ENCODE data around the gene MBTPS1. TPM values are rescaled to one million over a fixed set of nuclear protein-coding genes. Genes with fewer than 3 reads are reported as not detected.
"Not testable (repeated sequence)": the region's sequence is repeated elsewhere in the genome, so short reads cannot be mapped to it uniquely, and the experiment has no call there.

The MBTPS1 gene
- total RNA-seq, 1 donor from 2014 or later, result 76.6 TPM

DNA sequence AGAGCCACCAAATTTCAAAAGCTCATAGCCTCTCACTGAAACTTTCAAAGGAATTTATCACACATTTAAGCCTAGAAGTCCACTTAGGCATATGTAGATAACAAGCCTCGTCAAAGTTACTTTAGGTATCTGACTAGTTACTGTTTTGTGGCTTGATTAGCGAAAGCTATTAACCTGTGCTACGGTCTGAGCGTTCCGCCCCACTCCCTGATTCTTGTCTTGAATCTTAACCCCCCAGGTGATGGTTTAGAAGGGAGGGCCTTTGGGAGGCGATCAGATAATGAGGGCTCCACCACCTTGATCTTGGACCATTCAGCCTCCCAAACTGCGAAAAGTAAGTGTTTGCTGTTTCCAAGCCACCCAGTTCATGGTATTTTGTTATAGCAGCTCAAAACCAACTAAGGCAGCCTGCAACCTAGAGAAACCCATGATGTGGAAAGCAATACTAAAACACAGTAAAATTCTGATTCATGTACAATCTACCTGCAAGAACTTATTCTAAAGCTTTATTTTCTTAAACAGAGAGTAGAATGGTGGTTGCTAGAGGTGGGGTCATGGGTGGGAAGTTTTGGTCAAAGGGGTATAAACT, 21.1 kb upstream of the MBTPS1 start:
- FAIRE-seq, result no peak

DNA sequence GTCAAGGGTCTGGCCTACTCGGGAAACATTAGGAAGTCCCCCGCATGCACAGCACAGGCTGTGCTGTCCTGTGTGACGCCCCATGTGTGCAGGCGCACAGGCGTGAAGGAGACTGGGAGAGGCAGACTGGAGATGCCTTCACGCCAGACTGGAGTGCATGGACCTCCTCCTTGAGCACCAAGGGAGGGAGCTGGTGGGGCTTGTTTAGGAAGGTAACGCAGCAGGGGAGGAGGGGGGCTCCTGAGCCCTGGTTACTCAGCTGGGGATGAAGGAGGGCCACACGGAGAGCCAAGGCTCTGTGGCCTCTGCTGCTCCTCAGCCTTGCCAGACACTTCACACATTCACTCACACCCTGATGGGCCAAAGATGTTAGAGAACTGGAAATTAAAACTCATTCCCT, 20.5 kb upstream of the MBTPS1 start:
- no peak for FAIRE-seq
- DNase-seq (ENCODE audit: low spot score in 2 of 2), result no peak

More for the DNA sequence above, 21.1 kb upstream of the MBTPS1 start:
- no peak for DNase-seq (ENCODE audit: low spot score in 2 of 2)

DNA sequence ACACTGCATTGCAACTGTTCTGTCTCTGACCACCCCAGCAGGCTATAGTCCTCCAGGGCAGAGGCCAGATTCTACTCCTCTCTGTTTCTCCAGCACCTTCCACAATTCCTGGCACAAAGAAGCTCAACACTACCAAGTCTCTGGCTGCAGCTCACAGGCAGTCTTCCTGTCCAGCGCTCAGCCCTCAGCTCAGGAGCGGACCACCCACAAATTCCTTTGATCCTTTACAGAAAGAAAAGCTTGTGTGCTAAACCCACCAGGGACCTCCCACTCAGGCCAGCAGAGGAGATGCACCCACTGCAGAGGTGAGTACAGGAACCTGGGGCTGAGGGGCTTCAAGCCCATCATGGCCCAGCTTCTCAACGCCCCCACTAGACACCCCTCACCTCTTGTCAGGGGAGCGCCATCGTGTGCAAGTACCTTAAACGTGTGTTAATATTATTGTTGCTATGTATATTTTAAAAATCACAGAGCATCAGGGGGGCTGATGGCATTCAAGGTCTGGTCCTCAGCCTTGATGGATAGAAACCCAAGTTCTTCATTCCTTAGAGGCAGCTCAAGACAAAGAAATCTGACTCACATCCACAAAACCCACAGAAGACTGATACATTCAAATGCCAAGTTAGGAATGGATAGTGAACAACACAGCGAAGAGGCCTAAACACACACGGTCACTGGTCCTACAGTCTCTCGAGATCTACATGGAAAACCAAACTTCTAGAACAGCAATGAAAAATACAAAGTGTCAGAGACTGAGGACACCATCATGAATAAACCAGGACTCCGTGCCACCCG, 19.8 kb upstream of the MBTPS1 start:
- FAIRE-seq, result no peak
- DNase-seq (ENCODE audit: low spot score in 2 of 2), result no peak

DNA sequence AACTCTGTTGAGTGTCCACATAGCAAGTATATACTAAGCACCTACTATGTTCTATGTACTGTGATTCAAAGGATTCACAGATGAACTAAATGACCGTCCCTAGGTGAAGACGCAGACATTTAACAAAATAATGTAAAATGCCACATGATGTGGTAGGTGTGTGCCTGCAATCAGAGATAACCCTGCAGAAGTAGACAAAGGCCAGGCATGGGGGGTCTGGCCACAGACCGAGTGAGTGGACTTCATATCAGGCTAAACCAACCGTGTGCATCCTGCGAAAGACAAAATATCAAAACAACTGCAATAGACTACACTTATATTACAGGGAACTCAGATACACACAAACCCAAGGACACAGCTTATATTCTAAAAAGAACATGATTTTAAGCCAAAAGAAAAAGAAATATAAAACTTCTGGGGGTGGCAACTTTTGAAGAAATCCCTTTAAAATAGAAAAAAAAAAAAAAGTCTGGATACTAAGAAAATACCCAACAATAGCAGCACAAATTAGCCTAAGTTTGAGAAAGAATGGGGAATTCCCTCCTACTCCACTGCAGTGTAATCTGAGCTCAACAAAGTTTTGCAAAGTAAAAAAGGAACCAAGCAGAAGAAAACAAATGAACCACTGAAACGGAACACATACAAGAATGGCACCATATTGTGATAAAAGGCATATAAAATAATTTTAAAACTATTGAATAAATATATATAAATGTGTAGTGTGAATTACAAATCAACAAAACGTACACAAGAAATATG, 16.0 kb upstream of the MBTPS1 start:
- FAIRE-seq, result no peak
- DNase-seq (ENCODE audit: low spot score in 2 of 2), result no peak

DNA sequence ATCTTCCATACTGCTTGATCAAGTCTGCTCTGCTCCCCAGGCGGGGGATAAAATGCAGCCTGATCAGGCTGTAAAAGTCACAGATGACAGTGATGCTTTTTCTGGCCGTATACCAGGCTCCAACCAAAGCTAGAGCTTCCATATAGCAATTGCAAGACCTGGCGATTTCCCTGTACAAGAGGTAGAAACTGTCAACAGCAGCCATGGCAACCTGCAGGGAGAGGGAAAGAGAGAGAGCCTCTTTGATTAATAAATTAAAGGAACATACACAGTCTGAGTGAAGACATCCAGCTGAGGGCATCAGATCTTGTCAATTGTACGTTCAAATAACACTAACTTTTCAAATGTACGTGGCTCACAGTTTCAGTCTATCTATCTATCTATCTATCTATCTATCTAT, 14.4 kb upstream of the MBTPS1 start:
- FAIRE-seq, result no peak
- no peak for DNase-seq (ENCODE audit: low spot score in 2 of 2)

DNA sequence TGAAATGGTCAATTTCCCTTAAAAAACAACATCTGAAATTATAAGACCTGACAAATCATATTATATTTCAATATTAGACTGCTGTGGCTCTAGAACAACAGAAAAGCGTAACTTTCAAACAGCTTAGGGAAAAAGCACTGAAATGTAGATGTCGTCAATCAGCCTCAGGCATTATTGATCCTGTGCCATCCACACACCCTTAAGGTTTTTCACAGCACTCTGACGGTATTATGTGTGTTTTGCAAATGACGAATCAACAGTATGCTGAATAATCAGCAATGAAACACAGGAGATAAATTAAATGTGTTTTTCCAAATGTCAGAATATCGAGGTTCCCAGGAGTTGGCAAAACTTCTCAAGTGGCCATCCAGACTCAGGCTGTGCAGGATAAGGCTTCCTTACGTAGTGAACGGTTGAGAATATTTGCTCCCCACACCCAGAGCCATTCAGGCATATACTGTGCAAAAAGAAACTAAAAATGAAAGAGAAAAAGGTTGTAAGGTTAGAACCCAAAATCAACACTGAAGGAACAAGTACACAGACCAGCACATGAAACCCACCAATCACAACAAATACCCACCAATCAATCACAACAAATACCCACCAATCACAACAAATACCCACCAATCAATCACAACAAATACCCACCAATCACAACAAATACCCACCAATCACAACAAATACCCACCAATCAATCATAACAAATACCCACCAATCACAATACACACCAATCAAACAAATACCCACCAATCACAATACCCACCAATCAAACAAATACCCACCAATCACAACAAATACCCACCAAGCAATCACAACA, 7.7 kb upstream of the MBTPS1 start:
- FAIRE-seq, result no peak
- DNase-seq (ENCODE audit: low spot score in 2 of 2), result no peak

DNA sequence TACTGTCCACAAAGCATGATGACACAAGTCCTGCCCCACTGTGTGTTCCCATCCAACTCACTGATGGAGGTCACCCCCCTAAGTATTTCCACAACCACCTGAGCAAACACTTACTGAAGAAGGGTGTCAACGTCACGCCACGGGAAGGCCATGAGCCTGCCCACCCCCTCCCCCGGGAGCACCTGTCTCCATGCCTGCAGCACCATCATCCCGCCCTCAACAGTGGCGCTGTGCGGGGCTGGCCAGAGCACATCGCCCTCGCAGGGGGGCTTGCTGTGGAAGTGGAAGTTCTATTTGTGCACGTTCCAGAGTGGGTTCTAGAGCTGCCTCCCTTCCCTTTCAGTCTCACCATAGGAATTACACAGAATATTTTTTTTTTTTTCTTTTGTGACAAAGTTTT, 4.3 kb upstream of the MBTPS1 start:
- FAIRE-seq (no peak), DNase-seq (ENCODE audit: low spot score in 2 of 2) (no peak)

DNA sequence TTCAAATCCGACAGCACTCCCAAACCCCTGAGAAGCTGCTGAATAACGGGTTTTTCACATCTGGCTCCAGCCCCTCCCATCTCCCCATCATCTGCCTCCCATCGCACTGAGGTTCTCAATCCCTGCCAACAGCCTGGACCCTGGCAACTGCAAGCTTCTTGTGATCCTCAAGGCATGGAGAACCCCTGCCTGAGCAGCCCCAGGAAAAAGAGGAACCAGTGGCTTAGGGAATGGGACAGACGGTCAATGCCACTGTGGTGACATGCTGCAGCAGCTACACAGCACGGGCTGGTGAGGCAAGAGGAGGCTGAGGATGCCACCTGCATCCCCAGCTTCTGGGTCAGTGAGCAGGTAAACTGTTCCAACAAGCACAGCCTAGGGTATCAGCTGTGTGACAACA, 3.3 kb upstream of the MBTPS1 start:
- FAIRE-seq, result no peak
- DNase-seq (ENCODE audit: low spot score in 2 of 2), result no peak

DNA sequence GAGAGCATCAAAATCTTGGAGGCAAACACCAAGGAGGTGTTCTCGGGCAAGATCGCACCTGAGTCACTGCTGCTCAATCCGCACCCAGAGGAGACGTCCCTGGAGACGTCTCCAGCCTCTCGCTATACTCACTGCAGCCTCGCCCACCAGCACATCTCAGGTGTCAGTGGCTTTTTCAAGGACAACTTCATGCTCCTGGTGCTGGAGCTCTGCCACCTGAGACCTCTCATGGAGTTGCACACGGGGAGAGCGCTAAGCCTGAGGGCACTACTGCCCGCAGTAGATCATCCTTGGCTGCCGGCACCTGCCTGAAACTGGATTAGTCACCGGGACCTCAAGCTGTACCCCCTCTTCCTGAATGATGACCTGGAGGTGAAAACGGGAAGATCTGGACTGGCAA, 2.6 kb upstream of the MBTPS1 start:
- FAIRE-seq (no peak), DNase-seq (ENCODE audit: low spot score in 2 of 2) (no peak)

DNA sequence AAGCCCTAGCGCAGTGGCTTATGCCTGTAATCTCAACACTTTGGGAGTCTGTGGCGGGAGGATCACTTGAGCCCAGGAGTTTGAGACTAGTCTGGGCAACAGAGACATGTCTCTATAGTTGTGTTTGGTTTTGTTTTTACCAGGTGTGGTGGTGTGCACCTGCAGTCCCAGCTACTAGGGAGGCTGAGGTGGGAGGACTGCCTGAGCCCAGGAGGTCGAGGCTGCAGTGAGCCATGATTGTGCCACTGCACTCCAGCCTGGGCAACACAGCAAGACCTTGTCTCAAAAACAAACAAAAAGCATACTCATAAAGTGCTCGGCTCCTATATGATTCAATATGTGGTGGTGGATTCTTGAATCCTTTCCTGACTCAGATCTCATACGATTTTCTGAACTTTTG, 1.6 kb upstream of the MBTPS1 start:
- DNase-seq (ENCODE audit: low spot score in 2 of 2); FAIRE-seq: not testable (repeated sequence)

DNA sequence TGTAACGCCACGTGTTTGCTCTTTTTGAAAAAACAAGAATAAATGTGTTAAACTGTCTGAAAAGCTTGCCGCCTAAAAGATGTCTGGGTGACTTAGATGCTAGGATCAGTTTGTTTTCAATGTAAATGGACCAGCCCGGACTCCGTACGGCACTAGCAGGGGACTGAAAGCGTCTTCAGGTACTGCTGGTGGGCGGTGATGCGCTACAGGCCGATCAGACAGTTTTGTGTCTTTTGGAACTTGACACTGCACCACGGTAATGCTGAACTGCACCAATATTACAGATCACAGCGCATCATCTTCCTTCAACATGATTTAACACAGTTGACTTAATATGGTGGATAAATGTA, 727 bp upstream of the MBTPS1 start:
- FAIRE-seq, result no peak
- peak; percentile 35 to 38 for DNase-seq (ENCODE audit: low spot score in 2 of 2)

DNA sequence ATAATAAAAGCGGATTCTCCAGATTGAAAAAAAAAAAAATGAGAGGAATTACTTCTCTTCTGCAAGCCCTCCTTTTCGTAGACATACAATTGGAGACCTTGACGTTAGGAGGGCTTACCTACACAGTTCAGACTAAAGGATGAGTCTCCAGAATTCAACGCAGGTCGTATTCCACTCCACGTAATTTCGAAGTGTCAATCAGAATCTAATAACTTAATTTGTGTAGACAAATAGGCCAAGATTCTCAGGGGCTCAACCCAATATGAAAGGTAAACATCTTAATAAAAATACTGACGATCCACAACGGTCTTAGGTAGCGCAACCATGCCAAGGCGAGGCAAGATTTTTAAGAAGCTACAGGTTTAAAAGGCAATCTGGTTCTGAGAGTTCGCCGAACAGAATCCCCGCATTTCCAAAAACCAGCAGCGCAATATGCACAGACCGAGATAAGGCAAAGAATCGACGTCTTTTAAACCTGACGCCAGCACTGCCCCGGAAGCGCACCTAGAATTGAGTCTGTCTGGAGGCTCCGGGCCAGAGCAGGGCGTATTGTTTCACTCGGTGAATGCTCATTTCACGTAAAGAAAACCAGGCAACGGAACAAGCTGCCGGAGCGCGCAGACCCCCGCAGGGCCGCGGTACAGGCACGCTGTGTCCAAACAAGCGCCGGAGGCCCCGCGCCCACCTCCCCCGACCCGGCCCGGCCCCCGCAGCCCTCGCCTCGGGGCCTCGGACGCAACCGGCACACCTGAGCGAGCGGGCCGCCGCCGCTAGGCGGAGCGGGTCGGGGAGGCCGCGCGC, 623 bp downstream of the MBTPS1 start:
- no peak for DNase-seq (ENCODE audit: low spot score in 2 of 2)

DNA sequence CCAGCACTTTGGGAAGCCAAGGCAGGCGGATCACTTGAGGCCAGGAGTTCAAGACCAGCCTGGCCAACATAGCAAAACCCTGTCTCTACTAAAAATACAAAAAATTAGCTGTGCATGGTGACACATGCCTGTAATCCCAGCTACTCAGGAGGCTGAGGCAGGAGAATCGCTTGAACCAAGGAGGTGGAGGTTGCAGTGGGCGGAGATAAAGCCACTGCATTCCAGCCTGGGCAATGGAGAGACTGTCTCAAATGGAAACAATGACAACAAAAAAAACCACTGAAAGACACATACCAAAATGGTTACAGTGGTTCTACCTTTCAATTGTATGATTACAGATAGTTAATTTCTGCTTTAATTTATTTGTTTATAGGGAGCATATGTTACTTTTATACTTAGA, 4.8 kb downstream of the MBTPS1 start:
- not testable (repeated sequence) for DNase-seq (ENCODE audit: low spot score in 2 of 2); FAIRE-seq

More for the DNA sequence above, 623 bp downstream of the MBTPS1 start:
- no peak for FAIRE-seq

DNA sequence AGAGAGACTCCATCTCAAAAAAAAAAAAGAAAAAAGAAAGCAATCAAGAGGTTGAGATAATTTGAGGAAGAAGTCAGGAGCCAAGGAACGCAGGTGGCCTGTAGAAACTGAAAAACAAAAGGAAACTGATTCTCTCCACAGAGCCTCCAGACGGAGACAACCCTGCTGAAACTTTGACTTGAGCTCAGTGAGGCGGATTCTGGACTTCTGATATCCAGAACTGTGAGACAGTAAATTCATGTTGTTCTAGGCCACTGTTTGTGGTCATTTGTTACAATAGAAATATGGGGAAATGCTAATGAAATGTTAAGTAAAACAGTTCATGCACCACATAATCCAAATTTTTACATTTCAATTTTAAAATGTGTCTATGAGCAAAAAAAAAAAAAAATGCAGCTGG, 5.2 kb downstream of the MBTPS1 start:
- DNase-seq (ENCODE audit: low spot score in 2 of 2), result no peak
- FAIRE-seq, result no peak

DNA sequence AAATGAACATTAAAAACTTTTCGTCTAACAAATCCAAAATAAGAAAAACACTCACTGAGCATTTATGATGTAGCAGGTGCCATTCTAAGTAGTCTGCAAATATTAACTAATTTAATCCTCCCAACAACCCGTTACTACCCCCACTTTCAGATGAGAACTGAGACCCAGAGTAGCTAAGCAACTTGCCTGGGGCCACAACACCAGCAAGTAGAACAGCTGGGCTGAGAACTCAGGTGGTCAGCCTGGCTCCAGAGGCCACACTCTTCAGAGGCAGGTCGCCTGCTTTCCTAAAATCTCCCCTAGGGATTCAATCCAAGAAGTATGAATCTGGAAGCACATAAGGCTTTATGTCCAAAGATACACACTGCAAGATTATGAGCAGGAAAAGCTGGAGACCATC, 6.2 kb downstream of the MBTPS1 start:
- no peak for DNase-seq (ENCODE audit: low spot score in 2 of 2)
- FAIRE-seq, result no peak

DNA sequence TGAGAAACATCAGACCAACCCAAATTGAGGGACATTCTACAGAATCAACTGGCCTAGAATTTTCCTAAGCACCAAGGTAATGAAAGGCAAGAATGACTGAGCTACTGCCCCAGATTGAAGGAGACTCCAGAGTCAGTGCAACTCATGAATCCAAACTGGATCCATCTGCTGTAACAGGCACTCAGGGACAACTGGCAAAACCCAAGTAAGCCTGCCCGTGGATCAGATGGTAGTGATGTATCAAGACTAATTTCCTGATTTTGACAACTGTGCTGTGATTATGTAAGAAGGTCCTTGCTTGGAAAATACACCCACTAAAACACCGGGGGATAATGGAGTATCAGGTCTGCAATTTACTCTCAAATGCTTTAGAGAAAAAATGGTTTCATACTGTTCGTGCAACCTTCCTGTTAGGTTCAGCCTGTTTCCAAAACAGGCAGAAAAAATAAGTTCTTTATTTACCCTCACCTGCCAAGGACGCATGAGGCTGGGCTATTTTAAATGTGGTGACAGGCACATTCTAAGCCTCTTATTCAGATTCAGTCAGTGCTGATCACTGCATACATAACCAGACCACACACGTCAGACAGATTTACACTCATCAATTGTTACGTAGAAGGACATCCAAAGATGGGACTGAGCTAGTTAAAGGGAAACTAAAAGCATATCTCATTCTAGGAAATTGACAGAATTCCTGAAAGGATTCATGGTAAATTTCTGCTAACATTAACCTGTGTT, 7.0 kb downstream of the MBTPS1 start:
- FAIRE-seq, result no peak
- DNase-seq (ENCODE audit: low spot score in 2 of 2), result no peak

DNA sequence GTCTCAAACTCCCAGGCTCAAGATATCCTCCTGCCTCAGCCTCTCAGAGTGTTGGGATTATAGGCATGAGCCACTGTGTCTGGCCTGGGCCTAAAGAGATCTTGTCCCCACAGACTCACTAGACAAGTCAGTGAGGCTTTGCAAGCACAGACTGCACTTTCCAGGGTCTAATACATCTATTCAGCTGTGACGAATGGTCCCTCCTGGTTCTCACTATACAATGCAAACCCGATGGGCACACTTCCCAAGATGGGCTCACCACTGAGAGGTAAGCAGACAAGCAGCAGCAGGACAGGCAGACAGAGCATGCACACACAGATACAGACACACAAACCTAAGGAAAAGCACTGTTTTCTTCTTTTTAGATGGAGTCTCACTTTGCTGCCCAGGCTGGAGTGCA, 8.8 kb downstream of the MBTPS1 start:
- DNase-seq (ENCODE audit: low spot score in 2 of 2) (no peak), FAIRE-seq (no peak)

DNA sequence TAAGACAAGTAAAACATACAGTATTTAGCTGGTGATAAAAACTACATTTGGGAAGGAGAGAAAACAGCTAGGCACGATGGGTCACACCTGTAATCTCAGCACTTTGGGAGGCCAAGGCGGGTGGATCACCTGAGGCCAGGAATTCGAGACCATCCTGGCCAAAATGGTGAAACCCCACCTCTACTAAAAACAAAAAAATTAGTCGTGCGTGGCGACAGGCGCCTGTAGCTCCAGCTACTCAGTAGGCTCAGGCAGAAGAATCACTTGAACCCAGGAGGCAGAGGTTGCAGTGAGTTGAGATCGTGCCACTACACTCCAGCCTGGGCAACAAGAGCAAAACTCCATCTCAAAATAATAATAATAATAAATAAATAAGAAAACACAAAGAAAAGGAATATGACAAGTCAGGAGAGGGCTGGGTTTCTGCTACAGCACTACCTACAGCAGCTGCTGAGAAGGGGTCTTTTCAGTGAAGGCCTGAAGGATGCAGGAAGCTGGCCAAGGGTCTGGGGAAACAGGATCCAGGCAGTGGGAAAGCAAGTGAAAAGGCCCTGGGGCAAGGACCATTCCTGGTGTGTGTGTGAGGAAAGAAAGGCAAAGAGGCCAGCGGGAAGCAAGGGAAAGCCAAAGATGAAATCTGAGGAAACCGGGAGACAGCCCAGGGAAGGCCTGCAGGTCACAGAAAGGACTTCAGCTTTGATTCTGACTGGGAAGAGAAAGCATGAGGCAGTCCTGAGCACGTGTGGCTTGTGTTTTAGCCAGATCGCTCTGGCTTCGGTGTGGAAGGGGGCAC, 10.6 kb downstream of the MBTPS1 start:
- no peak for DNase-seq (ENCODE audit: low spot score in 2 of 2)
- FAIRE-seq, result no peak

Data from frontal cortex (tissue), 4 donors.